Kidney tubule cell (primary cell): ENCODE measurements around the gene ADNP.
"Not testable (repeated sequence)": the region's sequence is repeated elsewhere in the genome, so short reads cannot be mapped to it uniquely, and the experiment has no call there.

Experiments used
- DNase-seq: peaks from one replicate; pipeline ENCODE4 v3.0.0-alpha.2; 2018; ENCODE audit warnings: low spot score

ADNP gene

DNA sequence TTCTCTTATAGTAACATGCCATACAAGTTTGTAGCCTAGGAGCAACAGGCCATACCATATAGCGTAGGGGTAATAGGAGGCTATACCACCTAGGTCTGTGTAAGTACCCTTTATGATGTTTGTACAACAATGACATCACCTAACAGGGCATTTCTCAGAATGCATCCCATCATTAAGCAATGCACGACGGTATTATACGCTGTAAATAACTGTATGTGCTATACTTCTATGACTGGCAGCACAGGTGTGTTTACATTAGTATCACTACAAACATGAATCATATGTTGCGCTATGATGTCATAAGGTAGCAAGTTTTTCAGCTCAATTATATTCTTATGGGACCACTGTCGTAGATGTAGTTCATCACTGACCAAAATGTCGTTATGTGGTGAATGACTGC is 31.0 kb downstream of the ADNP start:
- DNase-seq, result no peak

DNA sequence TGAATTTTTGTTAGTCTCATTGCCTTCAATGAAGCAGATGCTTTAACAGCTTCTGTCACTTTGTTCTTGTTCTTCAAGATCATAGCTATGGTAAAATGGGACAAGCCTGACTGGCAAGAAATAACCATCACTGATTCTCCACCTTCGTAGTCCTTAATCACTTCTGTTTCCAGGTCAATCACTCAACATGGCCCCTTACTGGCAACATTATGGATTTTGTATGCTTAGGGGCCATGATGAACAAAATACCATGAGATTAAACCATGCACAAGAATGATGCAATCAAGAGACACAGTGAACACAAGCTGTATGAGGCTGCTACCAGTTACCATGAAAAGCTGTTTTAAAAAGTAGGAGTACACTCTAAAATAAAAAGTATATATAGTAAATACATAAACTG is 32.8 kb downstream of the ADNP start:
- DNase-seq, result no peak

DNA sequence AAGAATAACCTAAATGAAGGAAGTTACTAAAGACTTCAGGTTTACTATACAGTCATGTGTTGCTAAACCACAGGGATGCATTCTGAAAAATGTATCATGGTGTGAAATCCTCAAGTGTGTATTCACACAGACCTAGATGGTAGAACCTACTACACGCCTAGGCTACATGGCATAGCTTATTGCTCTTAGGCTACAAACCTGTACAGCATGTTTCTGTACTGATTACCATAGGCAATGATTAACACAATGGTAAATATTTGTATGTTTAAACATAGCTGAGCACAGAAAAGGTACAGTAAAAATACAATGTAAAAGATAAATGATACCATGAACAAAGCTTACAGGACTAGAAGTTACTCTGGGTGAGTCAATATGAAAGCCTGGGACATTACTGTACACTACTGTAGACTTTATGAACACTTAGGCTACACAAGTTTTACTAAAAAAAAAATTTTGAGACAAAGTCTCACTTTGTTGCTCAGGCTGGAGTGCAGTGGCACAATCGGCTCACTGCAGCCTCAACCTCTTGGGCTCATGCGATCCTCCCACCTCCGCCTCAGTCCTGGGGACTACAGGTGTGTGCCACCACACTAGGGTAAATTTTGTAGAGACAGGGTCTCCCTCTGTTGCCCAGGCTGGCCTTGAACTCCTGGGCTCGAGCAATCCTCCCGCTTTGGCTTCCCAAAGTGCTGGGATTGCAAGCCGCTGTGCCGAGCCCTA is 36.0 kb downstream of the ADNP start:
- DNase-seq, result no peak

DNA sequence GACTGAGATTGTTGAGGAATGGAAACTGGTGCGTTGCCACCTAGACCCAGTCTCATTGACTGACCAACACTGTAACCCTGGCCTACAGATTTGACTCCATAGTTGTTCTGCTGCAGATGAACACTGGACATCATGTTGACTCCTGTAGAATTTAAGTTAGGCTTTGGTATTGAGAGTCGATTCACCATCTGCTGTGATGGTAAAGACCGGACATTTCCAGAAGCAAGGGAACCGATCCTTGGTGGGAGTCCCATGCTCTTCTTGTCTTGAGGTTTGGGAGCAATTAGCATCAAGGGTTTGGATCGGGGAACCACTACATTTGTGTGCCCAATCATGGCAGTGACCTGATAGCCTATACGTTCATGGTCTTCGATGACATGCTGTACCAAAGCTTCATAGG is 37.6 kb downstream of the ADNP start:
- no peak for DNase-seq

DNA sequence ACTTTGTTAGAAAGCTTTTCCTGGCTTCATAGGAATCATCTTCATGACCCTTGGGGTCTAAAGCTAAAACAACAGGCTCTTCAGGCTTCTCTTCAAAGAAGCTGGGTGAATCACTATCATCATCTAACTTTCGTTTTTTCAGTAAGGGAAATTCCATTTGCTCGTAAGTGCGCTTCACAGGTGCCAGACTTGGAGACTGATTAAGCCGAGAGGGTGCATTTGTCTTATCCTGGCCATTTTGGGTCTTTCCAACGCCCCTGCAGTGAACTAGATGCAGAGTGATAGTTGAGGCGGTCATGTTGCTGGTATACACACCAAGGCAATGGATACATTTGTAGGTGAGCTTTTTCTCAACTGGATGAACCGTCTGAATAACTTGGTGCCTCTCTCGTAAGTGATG is 38.8 kb downstream of the ADNP start:
- DNase-seq, result no peak

DNA sequence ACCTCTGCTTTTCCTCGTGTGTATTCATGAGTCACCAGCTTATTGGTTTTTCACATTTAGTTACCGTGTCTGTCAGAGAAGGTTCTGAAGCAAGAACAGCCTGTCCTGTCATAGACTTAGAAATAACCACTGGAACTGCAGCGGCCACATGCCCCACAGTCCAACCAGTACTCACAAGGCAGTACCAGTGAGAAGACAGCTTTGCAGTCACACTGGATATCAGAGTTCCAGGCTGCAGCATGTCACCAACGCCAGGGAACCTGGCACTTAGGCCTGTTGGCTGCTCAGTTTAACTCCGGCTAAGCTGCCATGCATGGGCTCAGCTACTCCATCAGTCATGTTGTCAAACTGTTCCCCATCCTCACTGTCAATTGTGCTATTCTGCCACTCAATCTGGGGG is 40.1 kb downstream of the ADNP start:
- no peak for DNase-seq

DNA sequence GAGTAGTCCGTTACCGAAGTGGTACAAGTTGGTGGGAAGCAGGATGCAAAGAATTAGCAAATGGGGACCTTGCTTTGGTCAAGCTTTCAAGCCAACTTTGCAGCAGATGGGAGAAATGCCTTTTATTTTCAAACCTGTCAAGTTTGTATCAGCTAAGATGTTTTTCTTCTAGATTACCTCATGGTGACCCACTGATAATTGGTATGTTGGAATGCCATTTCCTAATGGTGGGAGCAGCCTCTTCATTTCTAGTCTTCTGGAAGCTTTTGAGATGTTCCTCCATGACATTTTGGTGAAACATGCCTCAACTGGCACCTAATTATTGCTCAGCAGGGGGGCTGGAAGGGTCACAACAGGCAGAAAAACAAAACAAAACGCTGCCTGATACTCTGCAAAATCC is 43.7 kb downstream of the ADNP start:
- DNase-seq, result no peak

DNA sequence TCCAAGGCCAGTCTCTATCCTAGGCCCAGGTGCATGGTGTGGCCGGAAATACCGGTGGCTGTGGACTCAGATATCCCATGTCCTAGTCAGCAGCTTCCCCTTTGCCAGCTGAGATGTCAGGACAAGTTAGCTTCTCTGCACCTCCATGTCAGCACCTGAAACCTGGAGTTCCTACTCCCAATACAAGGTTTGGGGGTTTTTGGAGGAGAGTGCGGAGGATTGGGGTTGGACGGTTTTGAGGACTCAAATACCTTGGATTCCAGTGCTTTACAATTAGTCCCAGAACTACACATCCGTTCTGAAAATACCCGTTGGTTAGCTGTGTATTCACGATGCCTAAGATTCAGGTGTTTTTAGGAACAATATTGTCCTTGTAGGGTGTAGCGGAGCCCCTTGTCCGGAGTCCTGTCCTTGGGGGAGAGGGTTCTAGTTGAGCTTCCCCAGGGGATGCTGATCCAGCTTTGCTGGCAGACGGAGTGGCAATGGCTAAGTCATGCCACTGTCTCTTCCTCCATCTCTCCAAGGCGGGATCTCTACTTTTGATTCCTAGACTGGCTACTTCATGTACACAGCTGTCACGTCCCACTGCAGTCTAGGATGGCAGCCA is 45.0 kb downstream of the ADNP start:
- no peak for DNase-seq

DNA sequence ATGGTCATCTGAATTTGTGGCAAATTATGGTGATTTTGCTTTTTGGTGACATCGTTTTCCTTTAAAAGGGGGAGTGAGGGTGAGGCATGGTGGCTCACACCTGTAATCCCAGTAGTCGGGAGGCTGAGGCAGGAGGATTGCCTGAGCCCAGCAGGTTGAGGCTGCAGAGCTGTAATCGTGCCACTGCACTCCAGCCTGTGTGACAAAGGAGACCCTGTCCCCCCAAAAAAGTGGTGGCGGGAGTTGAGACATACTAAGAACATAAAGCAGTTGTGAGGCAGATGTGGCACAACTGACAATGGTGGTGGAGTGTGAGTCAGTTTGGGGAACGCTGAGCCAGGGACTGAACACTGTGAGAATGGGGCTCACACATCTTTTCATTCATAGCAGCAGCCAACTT is 45.5 kb downstream of the ADNP start:
- no peak for DNase-seq

DNA sequence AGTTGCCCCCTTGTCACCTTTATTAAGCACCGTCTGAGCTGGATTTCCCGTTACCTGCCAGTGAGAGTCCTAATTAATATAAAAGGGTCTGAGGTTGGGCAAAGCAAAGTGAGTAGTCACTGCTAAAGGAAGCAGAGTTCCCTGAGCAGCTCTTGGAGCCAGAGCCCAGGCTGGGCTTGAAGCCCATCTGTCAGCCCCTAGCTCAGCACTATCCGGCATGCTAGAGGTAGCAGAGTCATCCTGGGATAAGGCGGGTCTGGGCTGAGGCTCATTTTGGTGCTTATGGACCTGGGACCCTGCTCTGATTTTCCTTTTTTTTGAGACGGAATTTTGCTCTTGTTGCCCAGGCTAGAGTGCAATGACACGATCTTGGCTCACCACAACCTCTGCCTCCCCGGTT is 46.2 kb downstream of the ADNP start:
- no peak for DNase-seq

DNA sequence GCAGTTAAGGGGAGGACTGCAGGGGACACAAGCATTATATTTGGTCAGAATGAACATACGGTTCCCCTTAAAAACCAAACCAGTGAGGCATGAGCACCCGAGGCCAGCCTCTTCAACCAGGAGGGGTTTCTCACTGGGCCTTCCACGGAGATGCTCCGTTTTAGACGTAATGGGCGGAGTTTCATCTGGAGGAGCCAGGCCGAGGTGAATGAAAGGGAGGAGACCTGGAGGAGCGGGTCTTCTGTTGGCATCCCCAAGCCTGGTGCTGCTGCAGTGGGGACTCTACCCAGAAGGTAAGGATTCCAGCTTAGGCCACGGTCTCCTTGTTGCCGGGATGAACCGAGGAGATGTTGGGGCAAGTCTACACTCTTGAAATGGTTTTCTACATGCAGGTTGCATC is 47.4 kb downstream of the ADNP start:
- DNase-seq, result no peak

DNA sequence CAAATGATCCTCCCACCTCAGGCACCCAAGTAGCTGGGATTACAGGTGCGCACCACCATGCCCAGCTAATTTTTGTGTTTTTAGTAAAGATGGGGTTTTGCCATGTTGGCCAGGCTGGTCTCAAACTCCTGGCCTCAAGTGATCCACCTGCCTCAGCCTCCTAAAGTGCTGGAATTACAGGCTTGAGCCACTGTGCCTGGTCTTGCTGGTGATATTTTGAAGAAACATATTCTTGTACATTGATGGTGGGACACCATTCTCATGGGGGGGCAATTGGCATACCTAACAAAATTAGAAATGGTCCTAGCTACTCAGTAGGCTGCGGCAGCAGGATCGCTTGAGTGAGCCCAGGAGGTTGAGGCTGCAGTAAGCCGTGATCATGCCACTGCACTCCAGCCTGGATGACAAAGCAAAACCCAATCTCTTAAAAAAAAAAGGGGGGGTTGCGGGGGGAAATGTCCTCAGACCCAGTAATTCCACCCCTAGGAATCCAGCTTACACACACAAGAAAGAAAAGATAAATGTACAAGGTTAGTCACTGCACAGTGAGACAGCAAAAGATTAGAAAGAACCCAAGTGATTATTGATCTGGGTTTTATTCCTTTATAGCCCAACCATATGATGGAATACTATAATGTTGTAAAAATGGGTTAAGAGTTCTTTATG is 49.3 kb downstream of the ADNP start:
- not testable (repeated sequence) for DNase-seq

DNA sequence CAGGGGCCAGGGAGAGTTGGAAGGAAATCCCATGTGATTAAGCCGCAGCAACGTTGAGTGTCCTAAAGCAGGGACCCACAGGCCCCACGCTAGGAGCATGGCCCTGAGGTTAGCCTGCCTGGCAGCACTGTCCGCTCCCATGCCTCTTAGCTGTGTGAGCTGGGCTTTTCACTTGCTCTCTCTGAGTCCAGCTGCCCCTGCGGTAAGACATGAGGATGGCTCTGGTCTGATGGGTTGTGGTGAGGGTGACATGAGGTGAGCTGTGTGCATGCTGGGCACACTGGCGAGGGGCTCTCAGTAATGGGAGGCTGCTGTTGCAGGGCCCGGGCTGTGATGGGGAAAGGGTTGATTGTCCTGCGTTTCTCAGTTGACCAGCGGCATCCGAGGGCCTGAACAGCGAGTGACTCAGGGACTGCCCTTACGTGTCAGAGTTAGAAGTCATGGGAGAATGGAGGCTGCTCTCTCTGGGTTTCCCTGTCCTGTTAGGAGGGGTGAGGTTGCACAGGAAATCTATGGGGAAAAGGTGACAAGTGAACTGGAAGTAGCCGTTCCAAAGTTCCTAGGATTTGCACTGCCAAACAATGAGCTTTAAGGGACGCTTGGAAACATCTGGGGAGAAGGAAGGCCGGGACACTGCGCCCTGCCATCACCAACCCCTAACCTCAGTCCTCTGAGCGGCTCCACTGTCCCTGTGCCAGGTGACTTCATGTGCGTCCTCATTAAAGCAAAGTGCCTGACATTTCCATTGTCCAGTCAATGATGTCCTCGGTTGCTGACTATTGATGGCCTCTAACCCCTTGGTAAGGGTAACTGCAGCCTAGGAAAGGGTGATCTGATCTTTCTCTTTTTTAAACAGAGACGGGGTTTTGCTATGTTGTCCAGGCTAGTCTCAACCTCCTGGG is 51.3 kb downstream of the ADNP start:
- DNase-seq, result no peak

DNA sequence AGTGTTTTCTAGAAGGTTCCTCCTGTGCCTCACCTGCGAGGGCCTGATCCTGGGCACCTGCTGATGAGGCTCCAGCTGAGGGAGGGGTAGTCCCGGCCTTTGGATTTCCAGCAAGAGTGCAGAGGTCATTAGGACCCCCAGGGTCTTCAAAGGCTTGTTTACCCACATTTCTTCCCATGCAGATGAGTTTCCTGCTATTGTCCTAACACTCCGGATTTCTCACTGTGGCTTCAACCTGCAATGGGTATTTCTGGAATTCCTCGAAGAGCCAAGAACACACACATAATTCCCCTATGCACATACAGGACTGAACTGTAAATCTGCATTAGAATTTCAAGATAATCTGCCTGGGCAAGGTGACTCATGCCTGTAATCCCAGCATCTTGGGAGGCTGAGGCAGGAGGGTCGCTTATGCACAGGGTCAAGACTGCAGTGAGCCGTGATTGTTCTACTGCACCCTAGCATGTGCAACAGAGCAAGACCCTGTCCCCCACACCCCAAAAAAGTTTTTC is 53.9 kb downstream of the ADNP start:
- no peak for DNase-seq

DNA sequence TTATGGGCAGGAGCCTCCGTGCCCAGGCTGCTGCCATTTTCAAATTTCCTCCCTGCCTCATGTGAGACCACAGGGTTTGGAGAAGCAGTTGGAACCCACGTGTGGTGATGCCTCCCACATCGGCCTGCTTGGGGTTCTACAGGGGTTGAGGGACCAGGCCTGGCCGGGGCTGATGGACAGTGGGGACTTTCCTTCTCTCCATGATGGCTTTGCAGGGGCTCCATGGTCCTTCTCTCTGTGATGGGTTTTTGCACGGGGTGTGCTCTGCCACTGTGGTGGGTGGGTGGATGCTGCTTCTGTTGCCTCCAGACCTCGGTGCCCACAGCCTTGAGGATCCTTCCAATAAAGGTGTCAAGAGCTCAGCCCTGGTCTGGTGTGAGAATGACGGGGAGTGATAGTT is 54.4 kb downstream of the ADNP start:
- no peak for DNase-seq

DNA sequence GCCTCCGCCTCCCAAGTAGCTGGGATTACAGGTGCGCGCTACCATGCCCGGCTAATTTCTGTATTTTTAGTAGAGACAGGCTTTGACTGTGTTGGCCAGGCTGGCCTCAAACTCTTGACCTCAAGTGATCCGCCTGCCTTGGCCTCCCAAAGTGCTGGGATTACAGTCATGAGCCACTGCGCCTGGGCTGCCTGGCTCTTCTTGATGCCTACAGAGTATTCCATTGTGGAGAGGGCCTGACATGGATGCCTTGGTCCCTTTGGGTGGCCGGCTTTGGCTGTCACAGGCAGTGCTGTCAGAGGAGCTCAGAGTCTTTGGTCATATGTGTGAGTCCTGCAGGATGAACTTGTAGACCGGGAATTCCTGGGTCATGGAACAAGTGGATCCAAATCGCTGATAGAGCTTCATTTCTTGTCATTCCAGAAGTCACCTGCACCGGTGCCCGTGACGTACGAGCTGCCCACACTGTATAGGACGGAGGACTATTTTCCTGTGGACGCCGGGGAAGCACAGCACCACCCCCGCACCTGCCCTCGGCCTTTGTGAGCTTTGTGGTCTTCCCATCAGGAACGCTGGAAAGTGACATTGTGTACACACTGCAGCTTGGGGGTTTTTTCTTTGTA is 55.1 kb downstream of the ADNP start:
- no peak for DNase-seq

DNA sequence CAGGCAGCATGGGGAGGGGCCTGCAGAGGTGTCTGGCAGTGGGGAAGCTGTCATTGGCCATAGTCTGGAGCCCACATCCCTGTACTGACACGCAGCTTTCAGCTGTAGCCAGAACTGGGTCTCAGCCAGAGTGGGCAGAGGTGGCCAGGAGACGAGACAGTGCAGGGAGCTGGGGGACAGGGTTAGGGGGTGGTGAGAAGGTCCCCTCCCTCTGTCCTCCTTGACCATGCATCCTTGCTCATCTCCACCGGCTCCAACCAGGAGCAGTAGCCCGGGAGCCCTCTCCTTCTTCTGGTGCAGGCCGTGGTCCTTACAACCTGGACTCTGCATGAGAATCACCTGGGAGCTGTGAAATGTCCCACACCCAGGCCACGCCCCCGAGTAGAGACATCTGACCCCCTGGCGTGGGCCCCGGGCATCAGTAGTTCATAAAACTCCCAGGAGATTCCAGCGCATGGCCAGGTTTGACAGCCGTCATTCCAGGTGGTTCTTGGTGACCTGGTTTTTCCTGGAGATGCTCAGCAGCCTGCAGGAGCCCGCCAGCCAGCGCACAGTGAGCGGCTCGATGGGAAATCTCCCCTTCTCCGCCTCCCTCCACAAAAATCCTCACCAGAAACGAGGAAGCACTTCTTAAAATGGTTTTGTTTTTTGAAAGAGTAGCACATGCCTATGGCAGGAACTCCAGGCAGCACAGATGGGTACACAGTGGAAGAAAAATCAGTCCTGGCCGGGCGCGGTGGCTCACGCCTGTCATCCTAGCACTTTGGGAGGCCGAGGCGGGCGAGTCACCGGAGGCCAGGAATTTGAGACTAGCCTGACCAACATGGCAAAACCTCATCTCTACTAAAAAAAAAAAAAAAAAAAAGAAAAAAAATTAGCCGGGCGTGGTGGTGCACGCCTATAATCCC is 56.2 kb downstream of the ADNP start:
- DNase-seq, result no peak

DNA sequence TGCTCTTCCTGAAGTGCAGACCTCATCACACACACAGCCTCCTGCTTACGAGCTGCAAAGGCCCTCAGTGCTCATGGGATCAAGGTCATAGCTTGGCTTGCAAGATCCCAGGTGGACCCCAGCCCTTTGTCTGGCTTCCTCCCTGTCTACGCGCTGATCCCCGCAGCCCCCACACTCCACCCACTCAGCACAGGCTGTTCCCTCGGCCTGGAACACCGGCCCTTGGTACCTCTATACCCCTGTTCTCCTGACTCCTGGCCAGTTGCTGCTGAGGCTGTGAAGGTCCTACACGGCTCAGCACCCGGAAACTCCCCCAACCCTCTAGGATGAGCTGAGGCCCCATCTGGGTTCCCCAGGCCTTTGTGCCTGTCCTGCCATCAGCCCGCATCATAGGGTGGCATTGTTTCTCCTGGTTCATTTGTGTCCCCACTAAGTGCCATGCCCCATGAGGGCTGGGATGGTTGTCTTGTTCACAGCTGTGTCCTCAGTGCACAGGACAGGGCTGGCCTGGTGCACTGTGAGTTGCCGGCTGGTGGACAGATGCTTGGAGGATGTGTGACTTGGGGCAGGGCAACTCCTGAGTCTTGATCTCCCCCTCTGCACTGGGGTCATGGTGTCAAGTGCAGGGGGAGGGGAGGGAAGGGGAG is 57.0 kb downstream of the ADNP start:
- DNase-seq, result no peak

DNA sequence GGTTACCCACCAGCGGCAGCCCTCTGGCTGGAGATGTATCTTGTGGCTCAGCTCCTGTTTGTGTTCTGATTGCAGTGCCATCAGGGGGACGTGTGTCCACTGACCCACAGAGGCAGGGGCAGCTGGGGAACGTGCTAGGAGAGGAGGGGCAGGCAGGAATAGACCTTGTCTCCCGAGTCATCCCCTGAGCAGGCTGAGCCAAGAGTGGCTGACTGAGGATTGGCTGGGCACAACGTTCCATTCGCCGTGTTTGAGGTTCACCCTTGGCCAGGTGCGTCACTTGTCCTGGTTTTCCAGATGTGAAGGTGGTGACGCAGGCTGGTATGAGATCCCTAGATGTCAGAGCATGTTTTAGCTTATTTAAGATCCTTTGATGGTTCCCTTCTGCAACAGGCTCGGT is 57.7 kb downstream of the ADNP start:
- DNase-seq, result no peak
